Activated CD4-positive, alpha-beta T cell treated with anti-CD3 and anti-CD28 coated beads for 36 hours (primary cell): ENCODE data around the gene SSR1. TPM values are rescaled to one million over a fixed set of nuclear protein-coding genes. Genes with fewer than 3 reads are reported as not detected.
A peak's percentile ranks its signal among the peaks of the same experiment; 100 is the strongest.

Experiments
- ATAC-seq: fragments of 200-7000 bp; cut with Tn5 transposase; one replicate; pipeline ENCODE4 v1.10.0; 2021; ENCODE audit warnings: mild to moderate bottlenecking, moderate library complexity
- CTCF ChIA-PET: fragments of 350-600 bp; sonication (Branson Sonifier 250); formaldehyde crosslinking; loops from one replicate; lab custom pipeline; 2021; ENCODE audit warnings: antibody characterized with exemption; lab: Charles Lee
- POLR2A ChIA-PET: fragments of 350-600 bp; sonication (Branson Sonifier 250); formaldehyde crosslinking; loops from one replicate; lab custom pipeline; 2021; ENCODE audit warnings: antibody characterized with exemption, inconsistent platforms; lab: Charles Lee
- DNase-seq: peaks from one replicate; pipeline ENCODE4 v3.0.0-alpha.2; 2020
- H3K27ac Mint-ChIP-seq: one replicate; pipeline ENCODE4 v1.8.0; 2021; ENCODE audit warnings: mixed read lengths
- H3K27me3 Mint-ChIP-seq: one replicate; pipeline ENCODE4 v1.8.0; 2021; ENCODE audit warnings: mixed read lengths
- H3K36me3 Mint-ChIP-seq: one replicate; pipeline ENCODE4 v1.8.0; 2021; ENCODE audit warnings: low read depth, mixed read lengths
- H3K4me1 Mint-ChIP-seq: one replicate; pipeline ENCODE4 v1.8.0; 2021; ENCODE audit warnings: mixed read lengths
- H3K4me3 Mint-ChIP-seq: one replicate; pipeline ENCODE4 v1.8.0; 2021; ENCODE audit warnings: mild to moderate bottlenecking, moderate library complexity, mixed read lengths
- H3K9me3 Mint-ChIP-seq: one replicate; pipeline ENCODE4 v1.8.0; 2021; ENCODE audit warnings: low read depth, mixed read lengths
- intact Hi-C, 2 experiments: fragments of 100-400 bp; cut with DNase I in 1 of 2; cut with micrococcal nuclease in 1 of 2; formaldehyde crosslinking; loops; one replicate each; pipeline versions ENCODE4 v1.14.2 to v1.15.1; 2022 to 2024; cut with DNase I, micrococcal nuclease
- total RNA-seq, 2 experiments: library from RNA; stranded (reverse); gene quantifications; one replicate each; pipeline ENCODE4 v1.2.3, GENCODE V29; 2021

SSR1 gene
- total RNA-seq, 2 experiments from 2014 or later, result 129 to 165 TPM

DNA sequence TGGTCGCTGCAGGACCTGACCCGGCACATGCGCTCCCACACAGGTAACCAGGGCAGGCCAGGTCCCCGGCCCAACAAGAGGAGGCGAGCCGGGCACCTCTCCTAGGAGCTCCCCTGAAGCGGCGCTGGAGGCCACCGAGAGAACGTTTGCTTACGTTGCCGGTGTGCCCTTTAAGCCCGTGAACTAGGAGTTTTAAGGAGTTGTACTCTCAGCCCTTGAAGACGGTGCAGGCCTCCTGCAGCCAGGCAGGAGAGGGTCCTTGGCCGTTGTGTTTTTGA, 65.9 kb downstream of the SSR1 start:
- H3K4me3 Mint-ChIP-seq, result no peak overlapping the region
- H3K36me3 Mint-ChIP-seq, result peaks cover 20% of the 10 kb centered on the region
- DNase-seq (no peak), ATAC-seq (no peak)
- POLR2A ChIA-PET, result no interaction called here
- peaks cover 11% of the 10 kb centered on the region for H3K4me1 Mint-ChIP-seq
- no peak overlapping the region for H3K27ac Mint-ChIP-seq
- no peaks in the 10 kb centered on the region for H3K9me3 Mint-ChIP-seq
- H3K27me3 Mint-ChIP-seq, result no peaks in the 10 kb centered on the region
- intact Hi-C loops, result loop anchor here in 1 of 2 experiments (10.0 kb wide), 1 partner anchor 332 kb away; no protein-coding TSS in a partner anchor
- CTCF ChIA-PET, result no interaction called here

DNA sequence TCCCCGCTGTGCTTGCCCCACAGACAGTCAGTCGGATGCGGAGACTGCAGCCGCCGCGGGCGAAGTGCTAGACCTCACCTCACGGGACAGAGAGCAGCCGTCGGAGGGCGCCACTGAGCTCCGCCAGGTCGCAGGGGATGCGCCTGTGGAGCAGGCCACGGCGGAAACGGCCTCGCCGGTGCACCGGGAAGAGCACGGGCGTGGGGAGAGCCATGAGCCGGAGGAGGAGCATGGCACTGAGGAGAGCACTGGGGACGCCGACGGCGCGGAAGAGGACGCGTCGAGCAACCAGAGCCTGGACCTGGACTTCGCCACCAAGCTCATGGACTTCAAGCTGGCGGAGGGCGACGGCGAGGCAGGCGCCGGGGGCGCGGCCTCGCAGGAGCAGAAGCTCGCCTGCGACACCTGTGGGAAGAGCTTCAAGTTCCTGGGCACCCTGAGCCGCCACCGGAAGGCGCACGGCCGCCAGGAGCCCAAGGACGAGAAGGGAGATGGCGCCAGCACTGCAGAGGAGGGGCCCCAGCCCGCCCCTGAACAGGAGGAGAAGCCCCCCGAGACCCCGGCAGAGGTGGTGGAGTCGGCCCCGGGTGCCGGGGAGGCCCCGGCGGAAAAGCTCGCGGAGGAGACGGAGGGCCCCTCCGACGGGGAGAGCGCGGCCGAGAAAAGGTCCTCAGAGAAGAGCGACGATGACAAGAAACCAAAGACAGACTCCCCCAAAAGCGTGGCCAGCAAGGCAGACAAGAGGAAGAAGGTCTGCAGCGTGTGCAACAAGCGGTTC, 66.4 kb downstream of the SSR1 start:
- intact Hi-C loops, result loop anchor here in 1 of 2 experiments (10.0 kb wide), 1 partner anchor 332 kb away; no protein-coding TSS in a partner anchor
- no peaks in the 10 kb centered on the region for H3K27me3 Mint-ChIP-seq
- CTCF ChIA-PET, result interaction anchor here (1.3 kb wide), 1 partner anchor 9 kb away, joined by 4 read pairs; no protein-coding TSS in a partner anchor
- H3K4me1 Mint-ChIP-seq, result peaks cover 13% of the 10 kb centered on the region
- ATAC-seq (no peak), DNase-seq (no peak)
- H3K36me3 Mint-ChIP-seq, result peaks cover 20% of the 10 kb centered on the region
- POLR2A ChIA-PET, result no interaction called here
- no peaks in the 10 kb centered on the region for H3K9me3 Mint-ChIP-seq
- H3K4me3 Mint-ChIP-seq, result no peak overlapping the region
- no peak overlapping the region for H3K27ac Mint-ChIP-seq

DNA sequence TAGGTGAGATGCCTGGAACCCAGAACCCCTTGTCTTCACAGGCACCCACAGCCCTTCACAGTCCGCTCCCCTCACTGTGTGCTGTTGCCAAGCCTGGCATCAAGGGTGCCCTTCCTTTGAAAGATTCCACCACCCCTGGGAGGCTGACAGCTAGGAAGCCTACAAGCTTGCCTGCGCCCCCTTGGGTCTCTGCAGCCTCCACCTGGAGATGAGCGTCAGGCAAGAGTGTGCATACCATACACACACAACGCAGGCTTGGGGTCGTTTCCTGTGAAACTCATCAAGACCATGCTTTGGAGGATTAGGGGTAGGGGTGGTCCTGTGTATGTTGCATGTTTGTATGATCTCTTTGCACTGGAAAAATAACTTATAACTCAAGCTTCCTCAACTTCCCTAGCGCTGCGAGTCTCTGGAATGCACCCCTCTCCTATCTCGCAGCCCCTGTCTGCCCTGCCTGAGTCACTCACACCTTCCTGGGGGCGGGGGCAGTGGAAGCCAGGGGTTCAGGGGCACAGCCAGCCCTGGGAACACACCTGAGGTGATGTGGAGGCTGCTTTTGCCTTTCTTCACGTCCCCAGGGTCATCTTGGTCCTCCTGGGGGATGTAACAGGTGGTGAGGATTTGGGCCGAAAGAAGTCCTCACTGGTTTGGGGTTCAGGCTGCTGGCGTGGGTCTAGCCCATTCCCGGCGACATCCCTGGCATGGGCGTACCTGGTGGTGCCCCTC, 67.2 kb downstream of the SSR1 start:
- peaks cover 13% of the 10 kb centered on the region for H3K4me1 Mint-ChIP-seq
- POLR2A ChIA-PET, result no interaction called here
- CTCF ChIA-PET, result interaction anchor here (1.3 kb wide), 1 partner anchor 9 kb away, joined by 4 read pairs; no protein-coding TSS in a partner anchor
- intact Hi-C loops, result loop anchor here in 1 of 2 experiments (10.0 kb wide), 1 partner anchor 331 kb away; no protein-coding TSS in a partner anchor
- no peak for DNase-seq
- H3K9me3 Mint-ChIP-seq, result no peaks in the 10 kb centered on the region
- H3K36me3 Mint-ChIP-seq, result peaks cover 18% of the 10 kb centered on the region
- H3K4me3 Mint-ChIP-seq, result no peak overlapping the region
- H3K27me3 Mint-ChIP-seq, result no peaks in the 10 kb centered on the region
- ATAC-seq, result no peak
- no peak overlapping the region for H3K27ac Mint-ChIP-seq

DNA sequence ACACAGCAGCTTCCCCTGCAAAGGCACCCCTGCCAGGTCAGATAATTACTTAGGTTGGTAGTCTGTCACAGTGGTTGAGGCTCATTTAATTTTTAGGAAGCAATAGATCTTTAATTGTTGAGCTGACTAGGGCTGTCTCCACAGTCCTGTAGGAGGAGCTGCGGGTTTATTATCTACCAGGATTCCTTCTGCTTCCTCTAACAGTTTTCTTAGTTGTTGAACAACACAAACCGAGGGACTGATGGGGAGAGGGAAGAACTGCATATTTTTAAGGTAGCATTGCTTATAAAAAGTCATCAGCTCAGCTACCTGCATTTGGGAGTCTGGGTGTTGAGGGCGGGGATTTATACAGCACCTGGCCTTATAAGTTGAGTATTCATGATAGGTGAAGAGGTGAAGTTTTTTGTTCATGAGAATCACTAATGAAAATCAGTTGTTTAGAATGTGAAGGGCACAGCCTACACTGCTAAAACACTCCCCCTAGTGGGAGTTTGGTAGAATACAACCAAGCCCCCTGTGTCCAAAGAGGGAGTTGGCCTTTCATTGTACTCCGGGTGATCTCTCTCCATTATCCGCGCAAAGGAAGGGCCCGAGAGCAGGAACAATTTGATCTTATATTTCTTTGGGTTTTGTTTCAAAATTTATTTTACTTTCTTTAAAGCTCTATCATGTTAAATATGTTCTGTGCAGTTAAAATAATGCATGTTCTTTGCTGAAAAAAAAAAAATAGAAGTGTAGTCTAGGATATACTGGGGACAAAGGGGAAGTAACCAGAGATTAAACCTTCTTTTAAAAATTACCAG, 69.6 kb downstream of the SSR1 start:
- POLR2A ChIA-PET, result no interaction called here
- CTCF ChIA-PET, result interaction anchor here (0.6 to 3.2 kb wide), 30 partner anchors 8 to 583 kb away, joined by 3 to 12 read pairs (median 4); no protein-coding TSS in a partner anchor
- peaks cover 17% of the 10 kb centered on the region for H3K4me1 Mint-ChIP-seq

DNA sequence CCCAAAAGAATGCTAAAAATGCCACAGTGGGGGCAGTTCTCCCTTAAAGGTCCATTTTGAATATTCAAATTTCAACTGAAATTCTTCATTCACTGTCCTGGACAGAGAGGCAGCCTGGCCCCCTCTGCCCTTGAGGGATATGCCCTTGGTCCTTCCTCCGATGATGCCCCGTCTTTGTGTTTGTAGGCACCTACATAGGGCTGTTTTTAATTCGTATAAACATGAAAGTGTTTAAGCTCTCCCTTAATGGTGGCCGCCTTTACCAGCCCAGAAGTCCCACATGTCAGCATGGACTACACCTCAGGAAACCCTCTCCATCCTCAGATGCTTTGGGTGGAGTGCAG, 70.2 kb downstream of the SSR1 start:
- peaks cover 5% of the 10 kb centered on the region for H3K36me3 Mint-ChIP-seq
- H3K27ac Mint-ChIP-seq, result no peak overlapping the region
- peaks cover 17% of the 10 kb centered on the region for H3K4me1 Mint-ChIP-seq
- POLR2A ChIA-PET, result no interaction called here
- no peak overlapping the region for H3K4me3 Mint-ChIP-seq
- no peaks in the 10 kb centered on the region for H3K9me3 Mint-ChIP-seq
- DNase-seq (no peak), ATAC-seq (no peak)
- H3K27me3 Mint-ChIP-seq, result no peaks in the 10 kb centered on the region
- CTCF ChIA-PET, result interaction anchor here (0.6 to 3.2 kb wide), 16 partner anchors 8 to 559 kb away, joined by 3 to 12 read pairs (median 4); no protein-coding TSS in a partner anchor
- intact Hi-C loops, result loop anchor here (1.0 to 10.0 kb wide), 6 partner anchors 156 to 566 kb away; no protein-coding TSS in a partner anchor

More for the DNA sequence above, 69.6 kb downstream of the SSR1 start:
- Mint-ChIP-seq H3K27ac (no peak overlapping the region), H3K36me3 (peaks cover 8% of the 10 kb centered on the region), H3K27me3 (no peaks in the 10 kb centered on the region), H3K9me3 (no peaks in the 10 kb centered on the region), H3K4me3 (no peak overlapping the region)
- intact Hi-C loops, result loop anchor here (1.0 to 10.0 kb wide), 6 partner anchors 156 to 566 kb away; no protein-coding TSS in a partner anchor
- ATAC-seq (peak; percentile 66), DNase-seq (peak; percentile 50)

DNA sequence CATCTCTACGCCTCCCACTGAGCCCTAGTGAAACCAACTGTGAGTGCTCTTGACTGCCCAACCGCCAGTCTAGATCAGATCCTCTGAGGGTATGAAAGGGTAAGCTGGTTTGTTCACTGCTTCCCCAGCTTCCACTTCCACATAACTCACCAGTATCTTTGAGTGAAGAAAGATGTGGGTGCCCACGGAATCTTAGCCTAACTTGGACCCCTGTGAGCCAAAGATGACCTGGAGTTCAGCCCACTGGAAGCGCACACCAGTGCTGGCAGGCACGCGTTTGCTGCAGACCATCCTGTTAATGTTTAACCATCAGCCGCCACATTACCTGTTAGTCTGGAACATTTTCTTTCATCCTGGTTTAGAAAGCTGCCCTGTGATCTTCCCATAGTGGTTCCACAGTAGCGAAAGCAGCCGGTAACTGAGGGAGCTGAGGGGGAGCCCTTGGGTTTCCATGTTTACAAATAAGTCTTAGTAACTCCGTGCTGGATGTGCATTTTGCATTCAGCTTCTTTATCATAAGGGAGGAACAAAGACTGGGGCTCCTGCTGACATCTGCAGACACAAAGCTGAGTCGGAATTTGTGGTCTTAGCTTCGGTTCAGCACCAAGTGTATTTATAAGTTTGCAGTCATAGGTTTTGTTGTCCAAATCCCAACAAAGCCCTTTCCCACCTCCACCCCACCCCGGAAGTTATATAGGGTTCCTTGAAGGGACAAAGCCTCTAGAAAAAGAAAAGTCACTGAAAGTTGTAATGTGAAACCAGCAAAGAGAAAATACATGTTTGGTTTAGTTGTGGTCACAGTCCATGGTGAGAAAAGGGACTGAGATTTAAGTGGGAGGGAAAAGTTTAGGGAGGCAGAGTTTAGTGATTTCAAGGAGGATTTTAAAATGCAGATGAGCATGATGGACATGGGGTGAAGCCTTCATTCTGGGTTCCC, 71.0 kb downstream of the SSR1 start:
- no peak for DNase-seq
- intact Hi-C loops, result loop anchor here (2.0 to 10.0 kb wide), 4 partner anchors 155 to 453 kb away; no protein-coding TSS in a partner anchor
- no peak for ATAC-seq
- Mint-ChIP-seq H3K9me3 (no peaks in the 10 kb centered on the region), H3K36me3 (peaks cover 3% of the 10 kb centered on the region), H3K4me1 (peaks cover 17% of the 10 kb centered on the region), H3K27ac (no peak overlapping the region), H3K27me3 (no peaks in the 10 kb centered on the region), H3K4me3 (no peak overlapping the region)
- CTCF ChIA-PET, result interaction anchor here (0.6 to 3.2 kb wide), 9 partner anchors 8 to 565 kb away, joined by 3 to 12 read pairs (median 3); no protein-coding TSS in a partner anchor
- POLR2A ChIA-PET, result no interaction called here

DNA sequence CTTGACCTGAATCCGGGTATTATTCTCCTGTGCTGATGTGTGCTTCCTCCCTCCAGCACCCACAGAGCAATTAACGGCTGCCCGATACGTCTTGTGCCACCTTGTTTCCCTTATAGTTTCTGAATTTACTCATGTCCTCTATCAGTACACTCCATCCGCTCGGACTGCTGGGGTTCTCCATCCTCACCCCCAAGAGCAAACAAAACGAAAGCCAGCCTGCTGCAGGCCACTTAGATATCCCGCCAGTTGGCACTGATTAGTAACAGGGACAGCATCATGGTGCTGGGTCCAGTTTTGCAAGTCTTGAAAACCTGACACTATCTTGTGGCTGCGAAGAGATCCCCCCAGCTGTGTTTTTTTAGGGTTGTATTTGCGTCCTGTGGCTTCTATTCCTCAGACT, 71.8 kb downstream of the SSR1 start:
- ChIA-PET CTCF (interaction anchor here (0.9 to 3.2 kb wide), 3 partner anchors 10 to 564 kb away, joined by 3 to 12 read pairs (median 3); no protein-coding TSS in a partner anchor), POLR2A (no interaction called here)
- H3K27ac Mint-ChIP-seq, result peak overlapping the region; percentile 26
- no peaks in the 10 kb centered on the region for H3K9me3 Mint-ChIP-seq
- peaks cover 19% of the 10 kb centered on the region for H3K4me1 Mint-ChIP-seq
- intact Hi-C loops, result loop anchor here in 1 of 2 experiments (5.0 to 10.0 kb wide), 2 partner anchors 154 to 326 kb away; no protein-coding TSS in a partner anchor
- no peak overlapping the region for H3K4me3 Mint-ChIP-seq
- no peaks in the 10 kb centered on the region for H3K27me3 Mint-ChIP-seq
- ATAC-seq, result no peak
- no peak for DNase-seq
- peaks cover 3% of the 10 kb centered on the region for H3K36me3 Mint-ChIP-seq

DNA sequence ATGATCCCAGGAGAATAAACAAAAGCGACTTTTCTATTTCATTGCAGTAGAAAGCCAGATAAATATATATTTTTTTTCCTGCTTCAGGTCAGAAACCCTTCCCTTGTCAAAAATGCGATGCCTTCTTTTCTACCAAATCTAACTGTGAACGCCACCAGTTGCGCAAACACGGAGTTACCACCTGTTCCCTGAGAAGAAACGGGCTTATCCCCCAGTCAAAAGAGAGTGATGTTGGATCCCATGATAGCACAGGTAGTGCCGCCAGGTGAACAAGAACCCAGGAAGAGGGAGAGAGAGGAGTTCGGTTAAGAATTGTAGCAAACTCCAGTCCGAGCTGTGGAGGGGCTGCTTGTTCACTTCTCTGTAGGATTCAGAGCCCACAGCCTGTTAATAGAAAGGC, 72.6 kb downstream of the SSR1 start:
- no peak for ATAC-seq
- H3K36me3 Mint-ChIP-seq, result peaks cover 3% of the 10 kb centered on the region
- ChIA-PET CTCF (interaction anchor here (0.9 to 3.2 kb wide), 2 partner anchors 11 to 478 kb away, joined by 3 to 12 read pairs; no protein-coding TSS in a partner anchor), POLR2A (no interaction called here)
- no peaks in the 10 kb centered on the region for H3K27me3 Mint-ChIP-seq
- H3K4me1 Mint-ChIP-seq, result peaks cover 23% of the 10 kb centered on the region
- H3K4me3 Mint-ChIP-seq, result no peak overlapping the region
- H3K9me3 Mint-ChIP-seq, result no peaks in the 10 kb centered on the region
- no peak overlapping the region for H3K27ac Mint-ChIP-seq
- intact Hi-C loops, result loop anchor here in 1 of 2 experiments (5.0 to 10.0 kb wide), 2 partner anchors 153 to 326 kb away; no protein-coding TSS in a partner anchor
- DNase-seq, result no peak

DNA sequence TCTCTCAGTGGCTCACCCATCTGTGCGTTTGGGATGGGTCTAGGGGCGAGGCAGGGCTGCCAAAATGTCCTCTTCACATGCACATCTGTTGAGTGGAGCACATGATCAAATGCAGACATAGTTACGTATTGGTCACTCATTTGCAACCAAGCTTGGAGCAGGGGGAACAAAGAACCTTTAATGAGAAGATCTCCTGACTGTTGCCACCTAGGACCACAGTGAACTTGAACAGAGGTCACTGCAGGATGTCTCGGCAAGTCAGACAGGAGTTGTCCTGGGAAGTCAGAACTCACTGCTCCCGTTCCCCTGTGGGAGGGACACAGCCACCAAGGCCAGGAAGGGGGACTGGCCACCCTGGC, 73.4 kb downstream of the SSR1 start:
- Mint-ChIP-seq H3K27ac (no peak overlapping the region), H3K27me3 (no peaks in the 10 kb centered on the region), H3K4me3 (no peak overlapping the region), H3K36me3 (peaks cover 3% of the 10 kb centered on the region), H3K9me3 (no peaks in the 10 kb centered on the region), H3K4me1 (peaks cover 23% of the 10 kb centered on the region)
- ATAC-seq, result no peak
- ChIA-PET POLR2A (no interaction called here), CTCF (interaction anchor here (0.7 to 1.4 kb wide), 11 partner anchors 129 to 684 kb away, joined by 3 to 8 read pairs (median 3); no protein-coding TSS in a partner anchor)
- intact Hi-C loops, result loop anchor here in 1 of 2 experiments (2.0 kb wide), 1 partner anchor 133 kb away; the partner anchor contains the start of gene RREB1
- no peak for DNase-seq
